Measurements from ENCODE around the gene VKORC1L1. TPM values are rescaled to one million over a fixed set of nuclear protein-coding genes. Genes with fewer than 3 reads are reported as not detected.
"Not testable (repeated sequence)": the region's sequence is repeated elsewhere in the genome, so short reads cannot be mapped to it uniquely, and the experiment has no call there.

Gene VKORC1L1
- total RNA-seq, 3 donors from 2014 or later = 20.0 to 25.0 (median 24.9) TPM

GRCh38 chr7:65869312-65869711 lies 3.6 kb upstream of the VKORC1L1 start:
- not testable (repeated sequence) for H3K27me3 Mint-ChIP-seq (ENCODE audit: low read depth); H3K36me3 Mint-ChIP-seq (ENCODE audit: insufficient read depth); H3K4me3 Mint-ChIP-seq; H3K4me1 Mint-ChIP-seq (ENCODE audit: low read depth); H3K9me3 Mint-ChIP-seq; ATAC-seq; DNase-seq

- not testable (repeated sequence) for H3K4me1 Mint-ChIP-seq (ENCODE audit: low read depth); DNase-seq; H3K27me3 Mint-ChIP-seq (ENCODE audit: low read depth); ATAC-seq; H3K9me3 Mint-ChIP-seq; H3K4me3 Mint-ChIP-seq; H3K36me3 Mint-ChIP-seq (ENCODE audit: insufficient read depth)
These were observed 1.4 kb upstream of the VKORC1L1 start for GRCh38 chr7:65871451-65871850.

- peak; percentile 44 to 45 for ATAC-seq
- H3K4me3 Mint-ChIP-seq = peak overlapping the region; percentile 86
- not testable (repeated sequence) for H3K4me1 Mint-ChIP-seq (ENCODE audit: low read depth); H3K27me3 Mint-ChIP-seq (ENCODE audit: low read depth); H3K9me3 Mint-ChIP-seq; DNase-seq; H3K36me3 Mint-ChIP-seq (ENCODE audit: insufficient read depth)
These were observed 814 bp downstream of the VKORC1L1 start for GRCh38 chr7:65873582-65874193.

GRCh38 chr7:65875715-65876114 lies 2.8 kb downstream of the VKORC1L1 start:
- H3K9me3 Mint-ChIP-seq; ATAC-seq; H3K36me3 Mint-ChIP-seq (ENCODE audit: insufficient read depth); H3K27me3 Mint-ChIP-seq (ENCODE audit: low read depth); H3K4me3 Mint-ChIP-seq; DNase-seq: not testable (repeated sequence)
- peaks cover 15% of the 10 kb centered on the region for H3K4me1 Mint-ChIP-seq (ENCODE audit: low read depth)

- H3K27me3 Mint-ChIP-seq (ENCODE audit: low read depth); DNase-seq; H3K9me3 Mint-ChIP-seq; ATAC-seq; H3K4me3 Mint-ChIP-seq; H3K36me3 Mint-ChIP-seq (ENCODE audit: insufficient read depth): not testable (repeated sequence)
- H3K4me1 Mint-ChIP-seq (ENCODE audit: low read depth) = peaks cover 11% of the 10 kb centered on the region
These were observed 6.6 kb downstream of the VKORC1L1 start for GRCh38 chr7:65879292-65880153.

- H3K4me3 Mint-ChIP-seq; ATAC-seq; DNase-seq; H3K9me3 Mint-ChIP-seq; H3K27me3 Mint-ChIP-seq (ENCODE audit: low read depth): not testable (repeated sequence)
- Mint-ChIP-seq H3K36me3 (ENCODE audit: insufficient read depth) (peaks cover 11% of the 10 kb centered on the region), H3K4me1 (ENCODE audit: low read depth) (peaks cover 11% of the 10 kb centered on the region)
These were observed 7.4 kb downstream of the VKORC1L1 start for GRCh38 chr7:65880242-65880641.

- ATAC-seq; H3K27me3 Mint-ChIP-seq (ENCODE audit: low read depth); H3K4me3 Mint-ChIP-seq; DNase-seq; H3K9me3 Mint-ChIP-seq: not testable (repeated sequence)
- peaks cover 23% of the 10 kb centered on the region for H3K36me3 Mint-ChIP-seq (ENCODE audit: insufficient read depth)
- peaks cover 13% of the 10 kb centered on the region for H3K4me1 Mint-ChIP-seq (ENCODE audit: low read depth)
These were observed 12.1 kb downstream of the VKORC1L1 start for GRCh38 chr7:65884983-65885382.

- not testable (repeated sequence) for H3K4me3 Mint-ChIP-seq; ATAC-seq; DNase-seq; H3K4me1 Mint-ChIP-seq (ENCODE audit: low read depth); H3K27me3 Mint-ChIP-seq (ENCODE audit: low read depth); H3K9me3 Mint-ChIP-seq
- peaks cover 25% of the 10 kb centered on the region for H3K36me3 Mint-ChIP-seq (ENCODE audit: insufficient read depth)
These were observed 12.7 kb downstream of the VKORC1L1 start for GRCh38 chr7:65885533-65885932.

GRCh38 chr7:65888434-65889156 lies 15.7 kb downstream of the VKORC1L1 start:
- H3K4me1 Mint-ChIP-seq (ENCODE audit: low read depth); H3K27me3 Mint-ChIP-seq (ENCODE audit: low read depth); ATAC-seq; H3K4me3 Mint-ChIP-seq; H3K9me3 Mint-ChIP-seq; DNase-seq: not testable (repeated sequence)
- H3K36me3 Mint-ChIP-seq (ENCODE audit: insufficient read depth) = peaks cover 32% of the 10 kb centered on the region

- not testable (repeated sequence) for H3K9me3 Mint-ChIP-seq; DNase-seq; H3K4me3 Mint-ChIP-seq; ATAC-seq; H3K4me1 Mint-ChIP-seq (ENCODE audit: low read depth); H3K27me3 Mint-ChIP-seq (ENCODE audit: low read depth)
- H3K36me3 Mint-ChIP-seq (ENCODE audit: insufficient read depth) = peaks cover 30% of the 10 kb centered on the region
These were observed 16.8 kb downstream of the VKORC1L1 start for GRCh38 chr7:65889722-65890121.

GRCh38 chr7:65892161-65892560 lies 19.3 kb downstream of the VKORC1L1 start:
- H3K9me3 Mint-ChIP-seq = no peaks in the 10 kb centered on the region
- peaks cover 4% of the 10 kb centered on the region for H3K4me1 Mint-ChIP-seq (ENCODE audit: low read depth)
- DNase-seq (no peak), ATAC-seq (no peak)
- H3K36me3 Mint-ChIP-seq (ENCODE audit: insufficient read depth) = peaks cover 19% of the 10 kb centered on the region
- H3K4me3 Mint-ChIP-seq = no peak overlapping the region
- H3K27me3 Mint-ChIP-seq (ENCODE audit: low read depth) = no peaks in the 10 kb centered on the region

GRCh38 chr7:65892835-65893234 lies 20.0 kb downstream of the VKORC1L1 start:
- no peaks in the 10 kb centered on the region for H3K9me3 Mint-ChIP-seq

GRCh38 chr7:65896279-65896870 lies 23.5 kb downstream of the VKORC1L1 start:
- no peak for ATAC-seq
- Mint-ChIP-seq H3K27me3 (ENCODE audit: low read depth) (no peaks in the 10 kb centered on the region), H3K4me1 (ENCODE audit: low read depth) (peaks cover 2% of the 10 kb centered on the region), H3K36me3 (ENCODE audit: insufficient read depth) (peaks cover 22% of the 10 kb centered on the region), H3K9me3 (peaks cover 3% of the 10 kb centered on the region), H3K4me3 (no peak overlapping the region)
- no peak for DNase-seq

More at GRCh38 chr7:65892835-65893234, 20.0 kb downstream of the VKORC1L1 start:
- peaks cover 4% of the 10 kb centered on the region for H3K4me1 Mint-ChIP-seq (ENCODE audit: low read depth)
- H3K4me3 Mint-ChIP-seq = no peak overlapping the region
- DNase-seq (no peak), ATAC-seq (no peak)
- no peaks in the 10 kb centered on the region for H3K27me3 Mint-ChIP-seq (ENCODE audit: low read depth)
- H3K36me3 Mint-ChIP-seq (ENCODE audit: insufficient read depth) = peaks cover 20% of the 10 kb centered on the region

- not testable (repeated sequence) for H3K4me1 Mint-ChIP-seq (ENCODE audit: low read depth); DNase-seq; H3K27me3 Mint-ChIP-seq (ENCODE audit: low read depth); H3K4me3 Mint-ChIP-seq; H3K9me3 Mint-ChIP-seq; ATAC-seq
- peaks cover 26% of the 10 kb centered on the region for H3K36me3 Mint-ChIP-seq (ENCODE audit: insufficient read depth)
These were observed 24.4 kb downstream of the VKORC1L1 start for GRCh38 chr7:65897289-65897688.

Data from activated T-cell treated with anti-CD3 and anti-CD28 coated beads, Interleukin-2, amount 50 U/mL, for 4 hours (primary cell).